ELR (cell line): ENCODE data around the gene ACSF2.
"Not testable (repeated sequence)": the region's sequence is repeated elsewhere in the genome, so short reads cannot be mapped to it uniquely, and the experiment has no call there.

Experiments used
- DNase-seq: peaks from one replicate; pipeline ENCODE4 v3.0.0-alpha.2; 2015; ENCODE audit warnings: low read depth

ACSF2 gene, protein sequence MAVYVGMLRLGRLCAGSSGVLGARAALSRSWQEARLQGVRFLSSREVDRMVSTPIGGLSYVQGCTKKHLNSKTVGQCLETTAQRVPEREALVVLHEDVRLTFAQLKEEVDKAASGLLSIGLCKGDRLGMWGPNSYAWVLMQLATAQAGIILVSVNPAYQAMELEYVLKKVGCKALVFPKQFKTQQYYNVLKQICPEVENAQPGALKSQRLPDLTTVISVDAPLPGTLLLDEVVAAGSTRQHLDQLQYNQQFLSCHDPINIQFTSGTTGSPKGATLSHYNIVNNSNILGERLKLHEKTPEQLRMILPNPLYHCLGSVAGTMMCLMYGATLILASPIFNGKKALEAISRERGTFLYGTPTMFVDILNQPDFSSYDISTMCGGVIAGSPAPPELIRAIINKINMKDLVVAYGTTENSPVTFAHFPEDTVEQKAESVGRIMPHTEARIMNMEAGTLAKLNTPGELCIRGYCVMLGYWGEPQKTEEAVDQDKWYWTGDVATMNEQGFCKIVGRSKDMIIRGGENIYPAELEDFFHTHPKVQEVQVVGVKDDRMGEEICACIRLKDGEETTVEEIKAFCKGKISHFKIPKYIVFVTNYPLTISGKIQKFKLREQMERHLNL

DNA sequence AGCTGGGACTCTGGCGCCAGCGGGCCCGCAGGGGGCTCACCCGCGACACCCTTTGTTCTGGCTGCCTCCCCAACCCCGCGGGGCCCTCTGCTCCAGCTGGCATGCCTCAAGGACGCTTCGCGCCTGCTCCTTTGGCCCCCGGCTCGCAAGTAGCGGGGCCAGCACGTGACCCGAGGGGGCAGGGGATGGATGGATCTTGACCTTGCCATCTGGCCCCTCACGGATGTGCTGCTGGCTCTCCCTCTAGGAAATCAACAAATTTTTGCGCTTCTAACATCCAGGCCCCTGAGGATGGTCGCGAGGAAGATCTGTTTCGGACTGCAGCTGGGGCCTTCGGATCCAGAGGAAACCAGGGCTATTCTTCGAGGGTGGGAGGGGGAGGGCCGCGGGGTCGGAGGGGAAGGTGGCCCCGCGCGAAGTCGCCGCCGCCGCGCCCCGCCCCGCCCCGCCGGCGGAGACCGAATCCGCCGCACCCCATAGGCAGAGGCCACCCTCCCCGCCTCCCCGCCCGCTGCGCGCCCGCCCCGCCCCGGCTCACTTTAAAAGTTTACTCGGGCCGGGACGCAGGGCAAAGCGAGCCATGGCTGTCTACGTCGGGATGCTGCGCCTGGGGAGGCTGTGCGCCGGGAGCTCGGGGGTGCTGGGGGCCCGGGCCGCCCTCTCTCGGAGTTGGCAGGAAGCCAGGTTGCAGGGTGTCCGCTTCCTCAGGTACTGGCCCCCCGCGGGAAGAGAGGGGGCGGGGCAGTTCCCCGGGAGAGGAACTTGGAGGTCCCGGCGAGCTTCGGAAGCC, at the start of gene ACSF2:
ACSF2 (plus strand) TSS at position 537 of the 790 bp plus-strand sequence; CDS start at position 581, 44 bp downstream.
- DNase-seq, result peak; percentile 77

DNA sequence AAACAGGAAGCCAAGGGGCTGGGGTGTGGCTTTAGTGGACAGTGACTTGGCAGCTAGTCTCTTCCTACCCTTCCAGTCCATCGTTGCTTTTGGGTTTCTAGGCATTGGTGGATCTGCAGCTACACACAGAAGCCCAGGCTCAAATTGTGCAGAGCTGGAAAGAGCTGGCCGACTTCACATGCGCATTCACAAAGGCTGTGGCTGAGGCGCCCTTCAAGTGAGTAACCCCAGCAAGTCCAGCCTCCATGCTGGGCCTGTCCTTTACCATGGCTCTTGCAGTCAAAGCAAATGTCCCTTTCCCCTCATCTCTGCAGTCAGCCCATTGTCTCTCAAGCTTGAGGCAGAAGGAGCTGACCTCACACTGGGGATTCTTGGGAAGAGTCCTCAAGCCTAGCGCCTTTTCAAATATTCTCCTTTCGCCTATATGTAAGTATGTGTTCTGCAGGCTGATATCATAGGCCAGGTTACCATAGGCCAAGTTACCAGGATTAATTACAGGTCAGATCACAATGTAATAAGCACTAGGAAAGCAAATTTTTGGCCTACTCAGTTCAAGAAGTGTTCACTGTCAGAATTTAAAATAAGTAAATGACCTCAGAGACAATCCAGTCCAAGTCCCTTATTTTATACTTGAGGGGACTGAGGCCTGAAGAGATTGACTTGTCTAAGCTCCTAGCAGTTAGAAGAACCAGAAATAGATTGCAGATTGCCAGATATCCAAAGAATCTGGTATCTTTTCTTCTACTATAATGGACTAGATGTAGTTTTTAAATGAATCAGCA, 46.5 kb upstream of the ACSF2 start:
- no peak for DNase-seq

DNA sequence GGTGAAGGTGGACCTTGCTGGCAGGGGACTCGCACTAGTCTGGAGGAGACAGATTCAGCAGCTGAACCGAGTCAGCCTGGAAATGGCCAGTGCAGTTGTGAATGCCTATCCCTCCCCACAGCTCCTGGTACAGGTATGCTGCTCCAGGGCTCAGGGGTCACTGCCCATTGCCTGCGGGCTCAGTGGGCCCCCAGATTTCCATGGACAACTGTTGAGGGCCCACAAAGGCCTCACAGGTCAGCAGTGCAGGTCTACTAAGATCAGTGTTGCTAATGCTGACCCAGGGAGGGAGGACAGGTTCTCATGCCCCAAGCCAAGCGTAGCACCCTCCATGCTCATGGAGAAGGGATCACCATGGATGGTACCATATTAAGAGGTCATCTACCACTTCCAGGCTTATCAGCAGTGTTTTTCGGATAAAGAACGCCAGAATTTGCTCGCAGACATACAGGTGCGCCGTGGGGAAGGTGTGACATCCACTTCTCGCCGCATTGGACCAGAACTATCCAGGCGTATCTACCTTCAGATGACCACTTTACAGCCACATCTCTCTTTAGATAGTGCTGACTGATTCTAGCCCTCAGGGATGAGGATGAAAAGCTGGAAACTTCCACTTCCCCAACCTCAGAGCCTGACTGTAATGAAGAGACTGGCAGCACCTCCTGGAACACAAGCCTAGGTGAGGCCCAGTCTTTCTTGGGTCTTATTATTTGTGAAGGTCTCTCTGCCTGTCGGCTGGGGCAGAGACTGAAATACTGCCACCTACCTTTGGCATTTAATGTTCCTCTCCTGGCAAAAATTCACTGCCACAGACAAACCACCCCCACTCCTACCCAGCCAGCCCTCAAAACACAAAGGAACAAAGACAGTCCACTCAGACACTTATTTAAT, 45.4 kb upstream of the ACSF2 start:
- peak; percentile 45 for DNase-seq

DNA sequence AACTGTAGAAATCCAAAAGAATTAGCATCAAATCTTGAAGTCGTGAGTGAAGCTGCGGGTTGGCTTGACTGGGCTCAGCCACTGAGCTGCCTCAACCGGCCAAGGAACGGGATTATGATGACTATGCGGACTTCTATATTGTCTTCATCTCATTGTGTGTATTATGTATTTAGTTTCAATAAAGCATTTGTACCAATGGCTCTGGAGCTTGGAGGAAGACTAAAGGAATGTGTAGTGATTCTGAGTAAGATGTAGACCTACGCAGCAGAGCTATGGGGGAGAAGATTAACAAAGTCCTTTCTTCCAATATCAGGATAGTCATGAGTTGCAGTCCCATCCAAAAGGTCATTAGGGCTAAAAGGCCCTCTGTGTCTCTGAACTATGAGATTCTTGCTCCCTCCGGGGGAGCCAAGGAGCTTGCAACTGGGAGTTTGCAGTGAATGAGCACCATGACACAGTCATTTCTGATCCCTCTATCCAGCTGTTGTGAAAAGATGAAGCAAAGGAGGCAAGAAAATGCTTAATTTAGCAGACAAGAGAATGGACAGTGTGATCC, 44.7 kb upstream of the ACSF2 start:
- no peak for DNase-seq

DNA sequence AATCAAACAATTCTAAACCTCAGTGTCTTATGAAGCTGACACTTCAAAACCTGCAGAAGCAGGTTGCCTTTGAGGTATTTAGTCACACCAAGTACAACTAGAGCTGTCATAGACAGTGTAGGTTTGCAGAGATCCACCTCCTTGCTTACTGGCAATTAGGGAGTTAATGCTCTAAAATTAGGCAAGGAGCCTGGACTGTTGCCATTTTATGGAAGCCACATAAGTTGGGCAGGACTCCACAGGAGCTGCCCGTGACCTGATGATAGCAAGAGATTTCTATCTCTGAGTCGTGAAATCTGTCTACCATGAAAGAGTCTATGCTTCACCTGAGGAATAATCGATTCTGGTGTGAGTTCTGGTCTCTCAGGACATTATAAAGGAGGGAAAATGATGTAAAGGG, 44.1 kb upstream of the ACSF2 start:
- DNase-seq, result no peak

DNA sequence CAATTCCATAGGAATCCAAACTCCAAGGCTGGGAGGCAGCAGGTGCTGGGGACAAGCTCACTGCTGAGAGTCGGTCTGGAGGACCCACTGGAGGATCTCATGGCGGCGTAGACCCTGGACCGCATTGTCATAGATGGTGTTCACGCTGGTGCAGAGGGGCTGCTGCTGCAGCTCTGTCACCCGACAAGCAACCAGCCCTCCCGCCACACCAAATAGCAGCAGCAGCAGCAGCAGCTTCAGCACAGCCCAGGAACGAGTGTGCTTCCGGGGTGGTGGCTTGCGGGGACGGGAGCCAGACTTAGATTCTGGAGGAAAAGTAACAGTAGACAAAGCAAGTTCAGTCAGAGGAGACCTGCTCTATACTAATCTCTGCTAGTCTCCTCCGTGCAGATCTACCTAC, 43.1 kb upstream of the ACSF2 start:
- DNase-seq, result no peak

DNA sequence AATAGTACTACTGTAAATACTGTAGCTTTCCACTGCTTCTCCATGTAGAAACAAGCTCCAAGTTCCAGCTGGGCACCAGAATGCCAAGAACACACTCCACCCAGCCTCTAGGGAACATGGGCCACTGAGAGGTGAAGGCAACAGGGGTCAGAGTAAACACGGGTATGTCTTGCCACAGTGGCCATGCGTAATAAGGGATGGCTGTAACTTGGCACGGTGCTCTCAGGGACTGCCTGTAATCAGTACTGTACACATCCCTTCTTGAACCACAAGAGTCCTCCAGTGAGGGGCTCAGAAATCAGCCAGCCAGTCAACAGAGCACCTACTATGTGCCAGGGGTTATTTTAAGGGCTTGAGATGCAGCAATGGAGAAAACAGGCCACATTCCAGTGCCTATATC, 39.5 kb upstream of the ACSF2 start:
- no peak for DNase-seq

DNA sequence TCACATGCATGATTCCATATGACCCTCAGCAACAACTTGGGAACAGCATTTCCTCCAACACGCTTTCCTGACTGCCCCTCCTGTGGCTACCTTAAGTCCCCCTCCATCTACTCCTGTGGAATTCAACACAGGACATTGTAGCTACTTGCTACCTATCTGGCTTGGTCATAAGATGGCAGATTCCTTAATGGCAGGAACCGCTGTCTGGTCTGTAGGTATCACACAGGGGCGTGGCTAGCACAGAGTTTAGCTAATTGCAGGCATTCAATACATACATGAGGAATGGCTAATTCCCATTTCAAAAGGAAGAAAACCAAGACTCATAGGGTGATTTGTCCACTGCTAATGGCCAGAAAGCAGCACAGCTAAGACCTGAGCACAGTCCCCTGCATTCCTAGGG, 37.3 kb upstream of the ACSF2 start:
- DNase-seq, result no peak

DNA sequence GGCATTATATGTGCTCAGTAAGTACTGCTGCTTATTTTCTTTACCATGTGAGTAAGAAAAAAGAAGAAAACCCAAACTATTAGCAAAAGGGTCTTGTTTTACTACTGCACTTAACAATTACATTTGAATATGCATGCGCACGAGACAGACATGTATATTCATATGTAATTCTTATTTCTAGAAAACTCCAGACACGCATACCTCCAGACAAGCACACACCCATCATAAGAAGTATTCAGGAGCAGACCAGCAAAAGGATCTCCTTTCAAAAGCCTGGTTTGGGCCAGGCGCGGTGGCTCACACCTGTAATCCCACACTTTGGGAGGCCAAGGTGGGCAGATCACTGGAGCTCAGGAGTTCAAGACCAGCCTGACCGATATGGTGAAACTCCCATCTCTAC, 36.5 kb upstream of the ACSF2 start:
- no peak for DNase-seq

DNA sequence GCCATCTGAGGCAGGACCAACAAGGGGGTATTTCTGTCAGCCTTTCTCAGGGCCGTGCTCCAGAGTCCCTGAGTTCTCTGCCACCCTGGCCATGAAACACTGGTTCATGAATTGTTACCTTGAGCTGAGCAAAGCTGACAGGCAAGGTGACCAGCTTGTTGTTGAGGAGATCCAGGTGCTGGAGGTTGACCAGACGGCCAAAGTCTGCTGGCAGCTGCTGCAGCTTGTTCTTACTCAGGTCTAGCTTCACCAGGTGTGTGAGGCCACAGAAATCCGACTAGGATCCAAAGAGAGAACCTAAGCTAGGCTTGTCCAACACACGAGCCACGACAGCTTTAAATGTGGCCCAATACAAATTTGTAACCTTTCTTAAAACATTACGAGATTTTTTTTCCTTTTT, 33.4 kb upstream of the ACSF2 start:
- DNase-seq, result no peak

DNA sequence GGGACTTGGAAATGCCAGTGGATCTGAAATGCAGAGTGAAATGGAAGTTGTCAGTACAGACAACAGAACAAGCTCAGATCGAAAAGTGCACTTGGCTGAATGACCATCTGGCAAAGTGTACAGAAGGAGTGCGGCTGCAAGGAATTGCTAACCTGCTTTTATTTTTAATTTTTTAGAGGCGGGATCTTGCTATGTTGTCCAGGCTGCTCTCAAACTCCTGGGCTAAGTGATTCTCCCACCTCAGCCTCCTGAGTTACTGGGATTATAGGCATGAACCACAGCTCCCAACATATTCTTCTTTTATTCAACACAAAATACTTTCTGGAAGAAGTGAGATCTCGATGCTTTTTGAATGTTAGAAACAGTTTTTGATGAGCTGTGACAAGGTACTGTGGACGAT, 32.3 kb upstream of the ACSF2 start:
- no peak for DNase-seq

DNA sequence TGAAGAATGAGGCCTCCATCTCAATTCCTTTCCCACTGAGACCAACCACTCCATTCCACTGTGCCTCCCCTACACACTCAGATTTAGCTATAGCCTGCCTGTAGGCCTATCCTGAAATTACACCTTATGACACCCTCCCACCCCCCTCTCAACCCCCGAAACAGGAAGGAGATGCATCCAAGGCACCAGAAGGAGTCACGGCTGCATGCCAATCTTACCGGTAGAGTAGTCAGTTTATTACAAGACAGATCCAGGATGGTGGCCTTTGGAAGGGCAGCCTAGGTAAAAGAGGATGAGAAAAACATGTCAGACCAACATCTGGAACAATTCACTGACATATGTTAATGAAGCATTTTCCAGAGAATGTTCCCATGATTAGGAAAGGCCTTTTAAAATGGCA, 31.3 kb upstream of the ACSF2 start:
- peak; percentile 48 for DNase-seq

DNA sequence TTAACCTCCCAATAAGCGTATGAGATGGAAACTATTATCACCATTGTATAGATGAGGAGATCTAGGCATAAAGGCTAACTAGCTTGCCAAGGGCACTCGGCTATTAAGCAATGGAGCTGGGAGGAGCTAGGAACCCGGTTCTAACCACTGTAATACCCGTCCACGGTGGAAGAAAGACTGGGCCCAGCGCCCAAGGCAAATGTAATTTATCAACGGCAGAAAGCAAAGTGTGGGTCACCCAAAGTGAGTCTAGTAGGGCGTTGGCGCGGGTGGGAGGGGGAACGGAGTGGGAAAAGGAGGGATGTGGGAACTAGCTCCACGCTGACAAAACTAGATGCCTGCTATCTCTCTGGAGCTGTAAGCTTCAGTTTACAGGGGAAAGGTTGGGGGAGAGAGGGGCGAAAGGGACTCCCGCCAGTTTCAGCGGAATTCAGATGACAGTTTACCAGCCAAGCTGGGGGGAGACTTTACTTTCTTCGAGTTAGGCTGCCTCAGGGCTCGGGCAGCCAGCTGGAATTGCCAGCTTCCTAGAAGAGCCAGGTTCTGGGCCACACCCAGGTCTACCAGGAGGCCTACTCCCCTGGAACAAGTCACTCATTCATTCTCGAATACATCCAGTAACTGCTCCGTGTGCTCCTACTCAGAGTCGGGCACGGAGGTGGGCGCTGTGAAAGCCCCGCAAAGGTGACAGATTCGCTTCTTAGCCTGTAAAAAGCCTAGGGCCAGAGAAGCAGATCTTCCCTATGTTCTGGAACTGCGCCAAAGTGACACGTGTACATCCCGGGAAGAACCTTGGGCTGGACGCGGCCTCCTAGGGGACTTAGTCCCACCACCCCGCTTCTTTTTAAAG, 29.5 kb upstream of the ACSF2 start:
- peak; percentile 80 for DNase-seq

DNA sequence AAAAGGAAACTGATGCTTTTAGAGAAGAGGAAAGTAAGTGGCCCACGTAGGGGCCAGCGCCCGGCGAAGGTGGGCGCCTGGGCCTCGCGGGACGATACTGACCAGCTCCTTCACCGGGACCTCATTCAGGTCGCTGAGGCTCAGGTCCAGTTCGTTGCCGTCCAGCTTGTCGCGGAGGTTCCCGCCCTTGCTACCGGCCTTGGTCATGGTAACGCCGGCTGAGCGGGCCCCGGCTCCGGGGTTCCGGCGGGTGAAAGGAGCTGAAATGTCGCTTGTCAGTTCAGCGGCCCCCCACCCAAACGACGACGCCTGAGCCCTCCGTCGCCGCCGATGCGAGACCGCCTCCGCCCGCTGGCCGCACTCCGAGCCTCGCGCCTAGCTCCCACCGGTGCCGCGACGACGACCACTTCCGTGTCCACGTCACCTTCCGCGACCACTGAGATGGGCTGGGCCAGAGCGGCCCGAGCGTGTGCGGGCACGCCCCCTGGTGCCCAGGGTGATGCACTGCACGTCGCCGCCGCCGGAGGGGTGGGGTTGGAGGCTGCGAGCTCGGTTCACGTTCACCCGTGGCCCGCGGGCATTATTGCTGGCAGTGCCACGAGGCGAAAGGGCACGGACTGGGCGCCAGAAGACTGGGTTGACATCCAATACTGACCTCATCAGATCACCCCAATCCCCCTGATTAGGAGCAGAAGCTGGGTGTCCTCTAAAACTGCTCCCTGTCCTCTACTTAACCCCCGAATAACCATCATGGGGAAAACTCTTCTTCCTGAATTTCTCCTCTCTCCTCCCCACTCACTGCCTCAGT, 28.7 kb upstream of the ACSF2 start, which contains the start of gene LRRC59:
LRRC59 (minus strand) TSS at position 413 of the 808 bp plus-strand sequence; CDS start at position 207, 206 bp downstream.
- DNase-seq, result peak; percentile 91

DNA sequence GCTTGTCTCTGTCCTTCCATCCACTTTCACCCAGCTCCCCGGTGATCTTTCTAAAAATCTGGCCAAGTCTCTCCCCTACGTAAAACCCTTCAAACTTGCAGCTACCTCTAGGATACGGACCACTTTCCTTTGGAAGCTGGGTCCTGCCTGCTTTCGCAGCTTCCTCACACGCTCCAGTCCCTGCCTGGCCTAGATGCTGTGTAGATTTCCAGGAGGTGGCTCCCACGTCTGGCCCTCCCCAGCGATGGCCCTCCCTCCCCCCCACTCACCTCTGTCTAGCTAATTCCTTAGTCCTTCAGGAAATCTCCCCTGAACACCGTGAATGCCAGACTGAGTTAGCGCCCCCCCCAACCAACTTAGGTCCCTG, 28.1 kb upstream of the ACSF2 start:
- DNase-seq, result no peak

DNA sequence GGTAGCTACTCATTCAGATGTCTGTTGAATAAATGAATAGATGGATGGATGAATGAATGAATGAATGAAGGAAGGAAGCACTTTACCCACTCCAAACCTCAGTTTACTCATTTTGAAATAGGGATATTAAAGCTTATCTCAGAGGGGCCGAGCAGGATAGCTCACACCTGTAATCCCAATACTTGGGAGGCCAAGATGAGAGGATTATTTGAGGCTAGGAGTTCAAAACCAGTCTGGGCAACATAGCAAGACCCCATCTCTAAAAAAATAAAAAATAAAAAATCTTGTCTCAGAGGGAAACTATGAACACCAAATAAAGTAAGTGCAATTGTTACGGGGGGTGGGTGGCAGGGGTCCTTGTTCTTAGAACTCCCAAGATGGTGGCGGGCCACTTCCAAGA, 27.3 kb upstream of the ACSF2 start:
- DNase-seq, result not testable (repeated sequence)

DNA sequence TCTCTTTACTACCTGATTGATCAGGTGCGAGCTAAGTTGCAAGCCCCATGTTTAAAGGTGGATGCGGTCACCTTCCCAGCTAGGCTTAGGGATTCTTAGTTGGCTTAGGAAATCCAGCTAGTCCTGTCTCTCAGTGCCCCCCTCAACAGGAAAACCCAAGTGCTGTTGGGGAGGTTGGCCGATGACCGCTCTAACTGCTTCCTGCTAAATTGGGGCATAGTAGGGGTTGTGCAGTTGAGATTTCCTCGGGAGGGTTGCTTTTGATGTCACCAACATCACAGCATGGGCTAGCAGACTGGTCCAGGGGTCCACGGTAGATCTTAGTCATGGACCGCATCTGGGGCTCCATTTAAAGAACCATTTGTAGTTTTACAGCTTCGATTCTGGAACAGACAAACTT, 26.4 kb upstream of the ACSF2 start:
- not testable (repeated sequence) for DNase-seq

DNA sequence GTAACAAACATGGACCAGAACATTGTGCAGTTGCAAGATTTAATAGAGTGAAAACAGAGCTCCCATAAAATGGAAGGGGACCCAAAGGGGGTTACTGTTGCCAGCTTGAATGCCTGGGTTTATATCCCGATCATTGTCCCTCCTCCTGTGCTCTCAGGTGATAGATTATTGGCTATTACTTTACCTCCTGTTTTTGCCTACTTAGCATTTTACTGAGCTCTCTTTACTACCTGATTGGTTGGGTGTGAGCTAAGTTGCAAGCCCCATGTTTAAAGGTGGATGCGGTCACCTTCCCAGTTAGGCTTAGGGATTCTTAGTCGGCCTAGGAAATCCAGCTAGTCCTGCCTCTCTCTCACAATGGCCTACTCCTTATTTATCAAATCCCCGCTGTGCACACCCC, 20.7 kb upstream of the ACSF2 start:
- not testable (repeated sequence) for DNase-seq

DNA sequence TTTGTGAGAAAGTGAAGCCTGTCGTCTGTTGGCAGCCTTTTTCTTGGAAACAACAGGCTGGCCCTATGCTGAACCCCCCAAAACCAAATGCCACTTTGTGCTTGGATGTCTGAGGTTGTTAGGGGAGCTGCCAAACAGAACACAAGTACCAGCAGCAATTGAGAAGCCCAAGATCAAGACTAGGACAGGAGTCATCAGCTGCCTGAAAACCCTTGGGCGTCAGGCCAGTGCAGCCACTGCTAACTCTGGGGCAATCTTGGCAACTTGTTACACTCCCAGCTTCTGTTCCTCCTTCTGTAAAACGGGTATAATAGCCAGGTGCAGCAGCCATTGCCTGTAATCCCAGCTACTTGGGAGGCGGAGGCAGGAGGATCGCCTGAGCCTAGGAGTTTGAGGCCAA, 19.4 kb upstream of the ACSF2 start:
- no peak for DNase-seq
